Esophagus squamous epithelium (tissue), 4 donors: ENCODE data around the gene ECI1.

Experiments used
- CTCF ChIP-seq, 6 experiments: fragments of 450-650 bp in 4 of 6; fragments of 200-600 bp in 2 of 6; sonication (generic) in 2 of 6; IDR thresholded peaks; one replicate each; pipeline ENCODE4 v1.5.1; 2016 to 2019; ENCODE audit warnings: antibody characterized with exemption in 6 of 6, mild to moderate bottlenecking in 4 of 6, moderate library complexity in 4 of 6
- POLR2A ChIP-seq, 4 donors: fragments of 450-650 bp; IDR thresholded peaks; one replicate each; pipeline ENCODE4 v1.6.1; 2017; ENCODE audit warnings: antibody characterized with exemption in 4 of 4, mild to moderate bottlenecking in 4 of 4, moderate library complexity in 3 of 4

- TF ChIP-seq CTCF (IDR thresholded peaks at IDR 0.05) (no peak), POLR2A (IDR thresholded peaks at IDR 0.05) (no peak)
These were observed 7.6 kb downstream of the ECI1 start for GRCh38 chr16:2243781-2244180.
